ENCODE data around the gene CASZ1. TPM values are rescaled to one million over a fixed set of nuclear protein-coding genes. Genes with fewer than 3 reads are reported as not detected.

Gene CASZ1
- total and polyA plus RNA-seq, 2 donors (not counting 3 experiments of a cell fraction or from before 2014, with no cell fraction given), result 1.5 to 5.2 TPM

GRCh38 chr1:10708757-10709156 is 87.7 kb downstream of the CASZ1 start:
- H2AFZ ChIP-seq (ENCODE audit: low read depth, low read length), result no peak overlapping the region
- no peak overlapping the region for H3K4me2 ChIP-seq (ENCODE audit: insufficient read depth, low read length)
- H3K27ac ChIP-seq (ENCODE audit: insufficient read depth, low read depth, low read length), result no peak overlapping the region
- CTCF ChIA-PET, result no interaction called here
- peaks cover 0 to 2% of the 10 kb centered on the region in 2 experiments for H3K27me3 ChIP-seq (ENCODE audit: control insufficient read depth in 2 of 2, insufficient read depth in 2 of 2, low read length in 2 of 2)
- H3K36me3 ChIP-seq (ENCODE audit: control insufficient read depth in 2 of 2, extremely low read depth in 1 of 2, insufficient read depth in 2 of 2, low read length in 2 of 2), result no peaks in the 10 kb centered on the region
- no peak overlapping the region for H3K9ac ChIP-seq (replicated peaks; ENCODE audit: extremely low read depth, insufficient read depth, low read length)
- dilution Hi-C loops (cut with MboI; ENCODE audit: extremely low pct_ligation_motif_present, low sequenced_read_pairs) (no loop called here), intact Hi-C loops (cut with micrococcal nuclease) (no loop called here)
- H3K4me3 ChIP-seq (replicated peaks in 1 of 3; ENCODE audit: insufficient read depth in 1 of 3, low read depth in 1 of 3, low read length in 3 of 3), result no peak overlapping the region
- no peaks in the 10 kb centered on the region for H3K4me1 ChIP-seq (ENCODE audit: control insufficient read depth, extremely low read depth, insufficient read depth, low read length)
- TF ChIP-seq JUN (IDR thresholded peaks at IDR 0.05; ENCODE audit: borderline replicate concordance, insufficient read depth, insufficient read length, low read depth) (no peak), FOS (IDR thresholded peaks at IDR 0.05; ENCODE audit: borderline replicate concordance, insufficient read depth, low read length) (no peak), POLR2AphosphoS5 (IDR thresholded peaks at IDR 0.05; ENCODE audit: insufficient read depth, low read depth, low read length) (no peak), POLR2A (IDR thresholded peaks at IDR 0.05; ENCODE audit: low read depth, low read length) (no peak), MAX (IDR thresholded peaks at IDR 0.05; ENCODE audit: insufficient read depth, insufficient read length) (no peak), GATA2 (IDR thresholded peaks at IDR 0.05; ENCODE audit: insufficient read depth, insufficient read length, low read depth, low read length) (no peak), CTCF (IDR thresholded peaks at IDR 0.05; ENCODE audit: extremely low read depth in 1 of 2, insufficient read depth in 1 of 2, low read depth in 1 of 2, low read length in 2 of 2) (no peak), MYC (IDR thresholded peaks at IDR 0.05; ENCODE audit: low read depth, low read length) (no peak), EZH2 (IDR thresholded peaks at IDR 0.05; ENCODE audit: borderline replicate concordance, low read depth, low read length, severe bottlenecking) (no peak)
- no peaks in the 10 kb centered on the region for H3K9me3 ChIP-seq (replicated peaks; ENCODE audit: control insufficient read depth, insufficient read depth, low read length)
- no peak for FAIRE-seq
- no TSS peak for BruUV-seq (replicated peaks)
- no peak for DNase-seq (ENCODE audit: low read depth, low spot score)
- no peaks in the 10 kb centered on the region for H3K79me2 ChIP-seq (ENCODE audit: control insufficient read depth, insufficient read depth, low read length)
- no peaks in the 10 kb centered on the region for H4K20me1 ChIP-seq (replicated peaks; ENCODE audit: control insufficient read depth, extremely low read depth, insufficient read depth, low read length)
- POLR2A ChIA-PET, result no interaction called here
- H3K9me1 ChIP-seq (replicated peaks; ENCODE audit: control insufficient read depth, extremely low read depth, insufficient read depth, low read length), result no peaks in the 10 kb centered on the region
